ENCODE results near the gene PLEKHG5.
"Not testable (repeated sequence)": the region's sequence is repeated elsewhere in the genome, so short reads cannot be mapped to it uniquely, and the experiment has no call there.

PLEKHG5 gene

GRCh38 chr1:6496890-6497214 lies 5.4 kb upstream of the PLEKHG5 start:
- DNase-seq (ENCODE audit: low read depth) = no peak

GRCh38 chr1:6496365-6496721 lies 4.9 kb upstream of the PLEKHG5 start:
- DNase-seq (ENCODE audit: low read depth) = no peak

- DNase-seq (ENCODE audit: low read depth) = no peak
Observed at GRCh38 chr1:6495540-6496364, 4.3 kb upstream of the PLEKHG5 start.

- DNase-seq (ENCODE audit: low read depth) = no peak
Observed at GRCh38 chr1:6495041-6495441, 3.6 kb upstream of the PLEKHG5 start.

GRCh38 chr1:6494627-6495026 lies 3.2 kb upstream of the PLEKHG5 start:
- DNase-seq (ENCODE audit: low read depth) = no peak

GRCh38 chr1:6493834-6494223 lies 2.4 kb upstream of the PLEKHG5 start:
- not testable (repeated sequence) for DNase-seq (ENCODE audit: low read depth)

- no peak for DNase-seq (ENCODE audit: low read depth)
Observed at GRCh38 chr1:6491966-6492365, 499 bp upstream of the PLEKHG5 start.

GRCh38 chr1:6491081-6491449 lies 402 bp downstream of the PLEKHG5 start:
- no peak for DNase-seq (ENCODE audit: low read depth)

- DNase-seq (ENCODE audit: low read depth) = peak; percentile 78
Observed at GRCh38 chr1:6490181-6491080, 1.0 kb downstream of the PLEKHG5 start.

- peak; percentile 64 for DNase-seq (ENCODE audit: low read depth)
Observed at GRCh38 chr1:6489799-6490180, 1.7 kb downstream of the PLEKHG5 start.

GRCh38 chr1:6489383-6489765 lies 2.1 kb downstream of the PLEKHG5 start:
- DNase-seq (ENCODE audit: low read depth) = no peak

- no peak for DNase-seq (ENCODE audit: low read depth)
Observed at GRCh38 chr1:6488602-6489382, 2.7 kb downstream of the PLEKHG5 start.

GRCh38 chr1:6487804-6488484 lies 3.5 kb downstream of the PLEKHG5 start:
- DNase-seq (ENCODE audit: low read depth) = no peak

GRCh38 chr1:6486433-6487011 lies 4.9 kb downstream of the PLEKHG5 start:
- DNase-seq (ENCODE audit: low read depth) = peak; percentile 78

GRCh38 chr1:6485168-6486101 lies 6.0 kb downstream of the PLEKHG5 start:
- DNase-seq (ENCODE audit: low read depth) = no peak

- DNase-seq (ENCODE audit: low read depth) = no peak
Observed at GRCh38 chr1:6484826-6485167, 6.7 kb downstream of the PLEKHG5 start.

GRCh38 chr1:6483761-6484117 lies 7.7 kb downstream of the PLEKHG5 start:
- no peak for DNase-seq (ENCODE audit: low read depth)

GRCh38 chr1:6483017-6483760 lies 8.3 kb downstream of the PLEKHG5 start:
- DNase-seq (ENCODE audit: low read depth) = no peak

- no peak for DNase-seq (ENCODE audit: low read depth)
Observed at GRCh38 chr1:6481820-6482219, 9.6 kb downstream of the PLEKHG5 start.
